Measurements from ENCODE around the gene CANT1. TPM values are rescaled to one million over a fixed set of nuclear protein-coding genes. Genes with fewer than 3 reads are reported as not detected.

CANT1 gene
- total RNA-seq, 1 experiment from 2014 or later, result 95.7 TPM

DNA sequence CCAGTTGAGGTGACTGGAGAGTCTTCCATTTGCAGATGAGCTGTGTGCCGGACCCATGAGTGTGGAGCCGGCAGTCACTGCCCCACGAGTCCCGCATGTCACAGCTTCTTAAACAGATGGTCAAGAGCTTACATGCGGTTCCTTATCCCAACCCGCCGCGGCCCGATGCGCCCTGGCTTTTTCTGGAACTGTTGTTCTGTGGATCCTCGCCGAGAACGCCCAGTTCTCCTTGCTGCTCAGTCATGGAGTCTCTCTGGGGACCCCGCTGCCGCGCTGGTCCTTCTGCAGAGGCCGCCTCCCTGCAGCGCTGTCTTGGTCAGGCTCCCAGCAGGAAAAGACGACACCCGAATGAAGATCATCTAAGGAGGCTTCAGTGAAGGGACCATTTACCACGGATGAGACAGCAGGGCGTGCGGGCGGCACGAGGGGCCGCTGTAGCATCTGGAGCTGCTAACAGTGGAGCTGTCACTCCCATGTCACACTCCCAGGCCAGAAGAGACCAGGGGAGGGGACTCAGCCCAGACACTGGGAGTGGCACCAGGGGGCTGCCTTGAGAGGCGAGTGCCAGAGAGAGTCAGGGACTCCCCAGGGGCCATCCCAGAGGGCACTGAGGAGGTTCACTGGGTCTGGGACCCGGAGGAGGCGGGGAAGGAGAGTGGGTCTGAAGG, 19.1 kb downstream of the CANT1 start:
- no peak overlapping the region for H3K4me3 Mint-ChIP-seq (ENCODE audit: low read depth, unreplicated experiment)
- H3K27ac Mint-ChIP-seq (ENCODE audit: unreplicated experiment), result no peak overlapping the region
- BruUV-seq (replicated peaks), result no TSS peak
- intact Hi-C loops (cut with micrococcal nuclease; ENCODE audit: unreplicated experiment), result no loop called here
- TF ChIP-seq, protein P1, sequence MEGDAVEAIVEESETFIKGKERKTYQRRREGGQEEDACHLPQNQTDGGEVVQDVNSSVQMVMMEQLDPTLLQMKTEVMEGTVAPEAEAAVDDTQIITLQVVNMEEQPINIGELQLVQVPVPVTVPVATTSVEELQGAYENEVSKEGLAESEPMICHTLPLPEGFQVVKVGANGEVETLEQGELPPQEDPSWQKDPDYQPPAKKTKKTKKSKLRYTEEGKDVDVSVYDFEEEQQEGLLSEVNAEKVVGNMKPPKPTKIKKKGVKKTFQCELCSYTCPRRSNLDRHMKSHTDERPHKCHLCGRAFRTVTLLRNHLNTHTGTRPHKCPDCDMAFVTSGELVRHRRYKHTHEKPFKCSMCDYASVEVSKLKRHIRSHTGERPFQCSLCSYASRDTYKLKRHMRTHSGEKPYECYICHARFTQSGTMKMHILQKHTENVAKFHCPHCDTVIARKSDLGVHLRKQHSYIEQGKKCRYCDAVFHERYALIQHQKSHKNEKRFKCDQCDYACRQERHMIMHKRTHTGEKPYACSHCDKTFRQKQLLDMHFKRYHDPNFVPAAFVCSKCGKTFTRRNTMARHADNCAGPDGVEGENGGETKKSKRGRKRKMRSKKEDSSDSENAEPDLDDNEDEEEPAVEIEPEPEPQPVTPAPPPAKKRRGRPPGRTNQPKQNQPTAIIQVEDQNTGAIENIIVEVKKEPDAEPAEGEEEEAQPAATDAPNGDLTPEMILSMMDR (IDR thresholded peaks at IDR 0.05; ENCODE audit: unreplicated experiment), result no peak
- no peaks in the 10 kb centered on the region for H3K9me3 Mint-ChIP-seq (ENCODE audit: low read depth, unreplicated experiment)
- DNase-seq, result no peak
- CTCF ChIA-PET, result no interaction called here
- H3K27me3 Mint-ChIP-seq (ENCODE audit: unreplicated experiment), result no peaks in the 10 kb centered on the region
- H3K4me1 Mint-ChIP-seq (ENCODE audit: low read depth, unreplicated experiment), result peaks cover 39% of the 10 kb centered on the region
- peaks cover 67% of the 10 kb centered on the region for H3K36me3 Mint-ChIP-seq (ENCODE audit: insufficient read depth, unreplicated experiment)

DNA sequence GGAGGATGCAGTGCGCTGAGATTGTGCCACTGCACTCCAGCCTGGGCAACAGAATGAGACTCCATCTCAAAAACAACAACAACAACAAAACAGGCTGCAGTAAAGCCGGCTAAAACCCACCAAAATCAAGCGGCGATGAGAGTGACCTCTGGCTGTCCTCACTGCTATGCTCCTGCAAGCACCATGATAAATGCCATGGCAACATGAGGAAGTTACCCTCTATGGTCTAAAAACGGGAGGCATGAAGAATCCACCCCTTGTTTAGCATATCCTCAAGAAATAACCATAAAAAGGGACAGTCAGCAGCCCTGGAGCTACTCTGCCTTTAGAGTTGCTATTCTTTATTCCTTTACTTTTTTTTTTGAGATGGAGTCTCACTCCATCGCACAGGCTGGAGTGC, 21.4 kb downstream of the CANT1 start:
- DNase-seq, result no peak
- Mint-ChIP-seq H3K4me3 (ENCODE audit: low read depth, unreplicated experiment) (peak overlapping the region; percentile 42), H3K27me3 (ENCODE audit: unreplicated experiment) (no peaks in the 10 kb centered on the region), H3K27ac (ENCODE audit: unreplicated experiment) (peak overlapping the region; percentile 84), H3K36me3 (ENCODE audit: insufficient read depth, unreplicated experiment) (peaks cover 49% of the 10 kb centered on the region), H3K4me1 (ENCODE audit: low read depth, unreplicated experiment) (peaks cover 34% of the 10 kb centered on the region), H3K9me3 (ENCODE audit: low read depth, unreplicated experiment) (no peaks in the 10 kb centered on the region)
- CTCF ChIA-PET, result interaction anchor here (1.3 kb wide), 1 partner anchor 58 kb away, joined by 3 read pairs; no protein-coding TSS in a partner anchor
- intact Hi-C loops (cut with micrococcal nuclease; ENCODE audit: unreplicated experiment), result no loop called here
- TSS peak; percentile 98 for BruUV-seq (replicated peaks)
- TF ChIP-seq, protein P1 (IDR thresholded peaks at IDR 0.05; ENCODE audit: unreplicated experiment), result no peak

DNA sequence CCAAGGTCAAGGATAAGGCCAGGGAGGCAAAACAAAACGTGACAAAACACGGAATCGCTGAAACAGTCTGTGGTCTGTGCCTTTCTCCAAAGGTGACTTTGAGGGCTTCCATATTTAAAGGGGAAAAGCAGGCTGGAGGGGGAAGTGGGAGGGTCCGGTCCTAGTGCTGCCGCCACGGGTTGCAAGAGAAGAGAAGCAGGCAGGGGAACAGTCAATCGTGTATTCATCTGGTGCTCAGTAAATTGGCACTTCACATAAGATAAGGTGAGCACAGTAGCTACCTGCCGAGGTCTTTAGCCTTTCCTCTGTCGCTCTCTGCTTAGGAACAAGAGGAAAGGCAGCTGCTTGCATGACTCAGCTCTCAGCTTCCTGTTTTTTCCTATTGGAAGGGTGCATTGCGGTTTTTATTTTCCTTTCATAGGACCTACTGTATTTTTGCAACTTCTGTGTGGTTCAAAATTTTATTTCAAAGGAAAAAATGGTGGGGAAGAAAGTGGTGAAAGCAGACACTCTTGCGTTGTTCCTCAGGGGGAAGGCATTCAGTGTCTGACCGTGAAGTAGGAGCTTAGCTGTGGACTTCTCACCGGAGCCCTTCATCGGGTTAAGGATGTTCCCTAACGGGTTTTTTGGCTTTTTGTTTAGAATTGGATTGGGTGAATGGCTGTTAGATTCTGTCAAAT, 22.8 kb downstream of the CANT1 start:
- Mint-ChIP-seq H3K27ac (ENCODE audit: unreplicated experiment) (peak overlapping the region; percentile 76), H3K27me3 (ENCODE audit: unreplicated experiment) (no peaks in the 10 kb centered on the region), H3K9me3 (ENCODE audit: low read depth, unreplicated experiment) (no peaks in the 10 kb centered on the region), H3K36me3 (ENCODE audit: insufficient read depth, unreplicated experiment) (peaks cover 46% of the 10 kb centered on the region), H3K4me3 (ENCODE audit: low read depth, unreplicated experiment) (peak overlapping the region; percentile 42), H3K4me1 (ENCODE audit: low read depth, unreplicated experiment) (peaks cover 27% of the 10 kb centered on the region)
- peak; percentile 35 for DNase-seq
- CTCF ChIA-PET, result interaction anchor here (0.6 to 1.3 kb wide), 3 partner anchors 50 to 403 kb away, joined by 3 read pairs; no protein-coding TSS in a partner anchor
- intact Hi-C loops (cut with micrococcal nuclease; ENCODE audit: unreplicated experiment), result loop anchor here (1.0 to 2.0 kb wide), 2 partner anchors 10 to 56 kb away; no protein-coding TSS in a partner anchor
- TF ChIP-seq, protein P1 (IDR thresholded peaks at IDR 0.05; ENCODE audit: unreplicated experiment), result no peak
- TSS peak; percentile 22 for BruUV-seq (replicated peaks)

DNA sequence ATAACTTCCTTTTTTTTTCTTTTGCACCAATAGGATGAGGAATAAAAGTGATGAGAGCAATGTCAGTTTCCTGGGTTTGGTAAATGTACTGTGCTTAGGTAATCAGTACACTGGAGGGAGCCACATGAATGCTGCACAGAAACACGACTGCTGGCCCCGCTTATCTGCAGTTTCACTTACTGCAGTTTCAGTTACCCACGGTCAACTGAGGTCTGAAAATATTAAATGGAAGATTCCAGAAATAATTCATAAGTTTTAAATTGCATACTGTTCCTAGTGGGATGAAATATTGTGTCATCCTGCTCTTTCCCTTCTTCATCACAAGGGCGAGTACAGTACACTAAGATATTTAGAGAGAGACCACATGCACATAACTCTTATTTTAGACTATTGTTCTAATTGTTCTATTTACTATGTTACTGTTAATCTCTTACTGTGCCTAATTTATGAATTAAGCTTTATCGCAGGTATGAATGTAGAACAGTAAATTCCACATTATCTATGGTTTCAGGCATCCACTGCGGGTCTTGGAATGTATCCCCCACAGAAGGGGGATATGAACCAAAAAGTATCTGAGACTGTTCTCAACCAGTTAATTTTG, 23.4 kb downstream of the CANT1 start:
- CTCF ChIA-PET, result interaction anchor here (0.8 kb wide), 1 partner anchor 50 kb away, joined by 3 read pairs; no protein-coding TSS in a partner anchor
- intact Hi-C loops (cut with micrococcal nuclease; ENCODE audit: unreplicated experiment), result loop anchor here (2.0 kb wide), 1 partner anchor 57 kb away; no protein-coding TSS in a partner anchor
- H3K4me1 Mint-ChIP-seq (ENCODE audit: low read depth, unreplicated experiment), result peaks cover 27% of the 10 kb centered on the region
- BruUV-seq (replicated peaks), result no TSS peak
- peak overlapping the region; percentile 42 for H3K4me3 Mint-ChIP-seq (ENCODE audit: low read depth, unreplicated experiment)
- no peaks in the 10 kb centered on the region for H3K9me3 Mint-ChIP-seq (ENCODE audit: low read depth, unreplicated experiment)
- H3K27ac Mint-ChIP-seq (ENCODE audit: unreplicated experiment), result peak overlapping the region; percentile 76
- TF ChIP-seq, protein P1 (IDR thresholded peaks at IDR 0.05; ENCODE audit: unreplicated experiment), result no peak
- peaks cover 40% of the 10 kb centered on the region for H3K36me3 Mint-ChIP-seq (ENCODE audit: insufficient read depth, unreplicated experiment)
- DNase-seq, result no peak
- no peaks in the 10 kb centered on the region for H3K27me3 Mint-ChIP-seq (ENCODE audit: unreplicated experiment)

Data from Calu3 (cell line).